B cell (primary cell): ENCODE data around the gene VPS13A. TPM values are rescaled to one million over a fixed set of nuclear protein-coding genes. Genes with fewer than 3 reads are reported as not detected.

ENCODE experiments used
- ATAC-seq: fragments of 200-7000 bp; cut with Tn5 transposase; one replicate; pipeline ENCODE4 v1.10.0; 2021; ENCODE audit warnings: low read depth, mild to moderate bottlenecking, moderate number of reproducible peaks, moderate library complexity
- CTCF ChIA-PET: fragments of 350-600 bp; sonication (Branson Sonifier 250); formaldehyde crosslinking; loops from one replicate; lab custom pipeline; 2021; ENCODE audit warnings: antibody characterized with exemption, inconsistent platforms; lab: Charles Lee
- POLR2A ChIA-PET: fragments of 350-600 bp; sonication (Branson Sonifier 250); formaldehyde crosslinking; loops from one replicate; lab custom pipeline; 2021; ENCODE audit warnings: antibody characterized with exemption; lab: Charles Lee
- DNase-seq: peaks from one replicate; pipeline ENCODE4 v3.0.0; 2013
- H2AFZ ChIP-seq: 2 replicates; pipeline ENCODE4 v1.6.1; 2012; ENCODE audit warnings: mild to moderate bottlenecking, low read depth, low read length; ENCODE audit not compliant: insufficient read depth, poor library complexity, severe bottlenecking
- H3K27ac ChIP-seq, 2 donors: 1 replicate in 1 of 2; 2 replicates in 1 of 2; pipeline ENCODE4 v1.5.1; 2012 to 2013; ENCODE audit warnings: low read length in 2 of 2, mild to moderate bottlenecking in 2 of 2, moderate library complexity in 1 of 2
- H3K27me3 ChIP-seq, 4 experiments: fragments of 200-600 bp in 1 of 4; sonication (generic) in 1 of 4; replicated peaks in 1 of 4; 1 replicate in 2 of 4; 2 replicates in 2 of 4; pipeline versions ENCODE4 v1.6.1 to v1.7.0; 2013 to 2016; ENCODE audit warnings: low read length in 3 of 4, mild to moderate bottlenecking in 2 of 4, mixed read lengths in 1 of 4, moderate library complexity in 1 of 4; ENCODE audit not compliant: insufficient read depth in 4 of 4, control insufficient read depth in 3 of 4; ENCODE audit errors: control extremely low read depth in 1 of 4
- H3K36me3 ChIP-seq, 2 experiments: replicated peaks in 1 of 2; 1 replicate in 1 of 2; 2 replicates in 1 of 2; pipeline versions ENCODE4 v1.6.1 to v1.7.1; 2013; ENCODE audit warnings: low read length in 1 of 2; ENCODE audit not compliant: insufficient read depth in 2 of 2, control insufficient read depth in 1 of 2; ENCODE audit errors: control extremely low read depth in 1 of 2, extremely low read depth in 1 of 2
- H3K4me1 ChIP-seq, 2 donors: fragments of 200-600 bp in 1 of 2; sonication (generic) in 1 of 2; 1 replicate in 1 of 2; 2 replicates in 1 of 2; pipeline versions ENCODE4 v1.5.1 to v1.6.1; 2013 to 2017; ENCODE audit warnings: low read length in 2 of 2; ENCODE audit not compliant: control insufficient read depth in 2 of 2, insufficient read depth in 2 of 2
- H3K4me2 ChIP-seq: replicated peaks from 2 replicates; pipeline ENCODE3; 2012; ENCODE audit warnings: mild to moderate bottlenecking, low read depth, low read length; ENCODE audit not compliant: poor library complexity, severe bottlenecking
- H3K4me3 ChIP-seq, 5 experiments: fragments of 200-600 bp in 1 of 5; sonication (generic) in 1 of 5; 1 replicate in 3 of 5; 2 replicates in 2 of 5; pipeline versions ENCODE4 v1.5.1 to v1.7.0; 2011 to 2016; ENCODE audit warnings: low read length in 4 of 5, mild to moderate bottlenecking in 4 of 5, low read depth in 2 of 5, control low read depth in 1 of 5, moderate library complexity in 1 of 5; ENCODE audit not compliant: insufficient read depth in 1 of 5; ENCODE audit errors: control extremely low read depth in 1 of 5, extremely low read depth in 1 of 5
- H3K79me2 ChIP-seq: fragments of 200-600 bp; sonication (generic); one replicate; pipeline ENCODE4 v1.6.0; 2016; ENCODE audit warnings: low read length; ENCODE audit not compliant: control insufficient read depth, insufficient read depth
- H3K9ac ChIP-seq: fragments of 200-600 bp; sonication (generic); 2 replicates; pipeline ENCODE4 v1.6.1; 2017; ENCODE audit warnings: mild to moderate bottlenecking, low read length, moderate library complexity
- H3K9me3 ChIP-seq, 3 donors: one replicate each; pipeline versions ENCODE4 v1.6.1 to v1.7.1; 2013; ENCODE audit warnings: low read length in 2 of 3; ENCODE audit not compliant: control insufficient read depth in 2 of 3, insufficient read depth in 1 of 3; ENCODE audit errors: control extremely low read depth in 1 of 3
- H4K20me1 ChIP-seq: 2 replicates; pipeline ENCODE4 v1.6.0; 2012; ENCODE audit warnings: mild to moderate bottlenecking, low read length; ENCODE audit not compliant: insufficient read depth, control insufficient read depth, poor library complexity, severe bottlenecking
- H3K27ac Mint-ChIP-seq: one replicate; pipeline ENCODE4 v1.8.0; 2021; ENCODE audit warnings: mixed read lengths
- H3K27me3 Mint-ChIP-seq: one replicate; pipeline ENCODE4 v1.8.0; 2021; ENCODE audit warnings: mixed read lengths
- H3K4me1 Mint-ChIP-seq: one replicate; pipeline ENCODE4 v1.8.0; 2021; ENCODE audit warnings: mixed read lengths
- H3K4me3 Mint-ChIP-seq: one replicate; pipeline ENCODE4 v1.8.0; 2021; ENCODE audit warnings: mixed read lengths
- H3K9me3 Mint-ChIP-seq: one replicate; pipeline ENCODE4 v1.8.0; 2022; ENCODE audit warnings: mixed read lengths; ENCODE audit not compliant: insufficient read depth
- EZH2 ChIP-seq: IDR thresholded peaks from 2 replicates; pipeline ENCODE4 v1.6.1; 2012; ENCODE audit warnings: borderline replicate concordance, low read depth, mild to moderate bottlenecking, moderate library complexity, low read length; ENCODE audit not compliant: insufficient read depth, poor library complexity, severe bottlenecking
- WGBS: methylation state at CpG from one replicate; pipeline ENCODE4 v1.1.5; 2013; ENCODE audit warnings: missing lambda C conversion rate; ENCODE audit not compliant: insufficient coverage; 5-methylcytosine and 5-hydroxymethylcytosine counted together
- intact Hi-C: fragments of 100-400 bp; cut with micrococcal nuclease; formaldehyde crosslinking; loops from one replicate; pipeline ENCODE4 v1.10.0; 2022
- polyA plus RNA-seq: library from polyadenylated mRNA; depleted of rRNA; stranded (reverse); fragments of >200 nt; gene quantifications from 2 replicates; pipeline ENCODE4 v1.2.3, GENCODE V29; 2012
- total RNA-seq, 2 donors: library from RNA; stranded (reverse); fragments of 120-200 nt in 1 of 2; gene quantifications; 1 replicate in 1 of 2; 2 replicates in 1 of 2; pipeline versions ENCODE4 v1.2.3 to v1.2.4, GENCODE V29; 2013 to 2022
- TF ChIP-seq, protein P1 (sequence below): fragments of 200-600 bp; IDR thresholded peaks from one replicate; pipeline ENCODE4 v1.8.0; 2022; ENCODE audit warnings: antibody characterized with exemption, mild to moderate bottlenecking

VPS13A gene
- total and polyA plus RNA-seq, 2 donors (not counting 1 experiment from before 2014, with no cell fraction given): 6.5 to 57.8 TPM

- Histone ChIP-seq H3K36me3 (peaks cover under 1 to 4% of the 10 kb centered on the region in 2 experiments), H3K79me2 (no peaks in the 10 kb centered on the region), H3K9me3 (no peaks in the 10 kb centered on the region), H3K4me1 (no peaks in the 10 kb centered on the region), H4K20me1 (no peaks in the 10 kb centered on the region), H3K9ac (no peak overlapping the region), H3K4me2 (no peak overlapping the region), H2AFZ (no peak overlapping the region), H3K27ac (no peak overlapping the region), H3K27me3 (no peaks in the 10 kb centered on the region), H3K4me3 (no peak overlapping the region)
- no CpG with 5 or more reads among the region's 5 CpGs for WGBS
- Mint-ChIP-seq H3K9me3 (no peaks in the 10 kb centered on the region), H3K4me3 (no peak overlapping the region), H3K27ac (no peak overlapping the region), H3K27me3 (no peaks in the 10 kb centered on the region), H3K4me1 (no peaks in the 10 kb centered on the region)
- no peak for TF ChIP-seq EZH2
- TF ChIP-seq, protein P1, sequence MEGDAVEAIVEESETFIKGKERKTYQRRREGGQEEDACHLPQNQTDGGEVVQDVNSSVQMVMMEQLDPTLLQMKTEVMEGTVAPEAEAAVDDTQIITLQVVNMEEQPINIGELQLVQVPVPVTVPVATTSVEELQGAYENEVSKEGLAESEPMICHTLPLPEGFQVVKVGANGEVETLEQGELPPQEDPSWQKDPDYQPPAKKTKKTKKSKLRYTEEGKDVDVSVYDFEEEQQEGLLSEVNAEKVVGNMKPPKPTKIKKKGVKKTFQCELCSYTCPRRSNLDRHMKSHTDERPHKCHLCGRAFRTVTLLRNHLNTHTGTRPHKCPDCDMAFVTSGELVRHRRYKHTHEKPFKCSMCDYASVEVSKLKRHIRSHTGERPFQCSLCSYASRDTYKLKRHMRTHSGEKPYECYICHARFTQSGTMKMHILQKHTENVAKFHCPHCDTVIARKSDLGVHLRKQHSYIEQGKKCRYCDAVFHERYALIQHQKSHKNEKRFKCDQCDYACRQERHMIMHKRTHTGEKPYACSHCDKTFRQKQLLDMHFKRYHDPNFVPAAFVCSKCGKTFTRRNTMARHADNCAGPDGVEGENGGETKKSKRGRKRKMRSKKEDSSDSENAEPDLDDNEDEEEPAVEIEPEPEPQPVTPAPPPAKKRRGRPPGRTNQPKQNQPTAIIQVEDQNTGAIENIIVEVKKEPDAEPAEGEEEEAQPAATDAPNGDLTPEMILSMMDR: no peak
- ATAC-seq (no peak), DNase-seq (no peak)
- intact Hi-C loops: loop anchor here (5.0 kb wide), 1 partner anchor 49 kb away; no protein-coding TSS in a partner anchor
- ChIA-PET CTCF (interaction anchor here (0.9 to 1.4 kb wide), 3 partner anchors 12 to 49 kb away, joined by 4 to 14 read pairs (median 5); no protein-coding TSS in a partner anchor), POLR2A (no interaction called here)
Observed at GRCh38 chr9:77215874-77216273, 38.5 kb downstream of the VPS13A start.

- ATAC-seq: no peak
- Mint-ChIP-seq H3K9me3 (no peaks in the 10 kb centered on the region), H3K4me3 (no peak overlapping the region), H3K27ac (no peak overlapping the region), H3K27me3 (no peaks in the 10 kb centered on the region), H3K4me1 (no peaks in the 10 kb centered on the region)
- TF ChIP-seq EZH2: no peak
- TF ChIP-seq, protein P1: no peak
- WGBS: 94% methylated on average over 3 of the region's 3 CpGs
- H3K9ac ChIP-seq: no peak overlapping the region
- H3K27me3 ChIP-seq: no peaks in the 10 kb centered on the region
- no peaks in the 10 kb centered on the region for H4K20me1 ChIP-seq
- DNase-seq: no peak
- POLR2A ChIA-PET: no interaction called here
- H3K79me2 ChIP-seq: no peaks in the 10 kb centered on the region
- no peak overlapping the region for H3K27ac ChIP-seq
- intact Hi-C loops: loop anchor here (5.0 kb wide), 1 partner anchor 51 kb away; no protein-coding TSS in a partner anchor
- no peak overlapping the region for H3K4me3 ChIP-seq
- H3K4me1 ChIP-seq: no peaks in the 10 kb centered on the region
- H3K9me3 ChIP-seq: no peaks in the 10 kb centered on the region
- no peak overlapping the region for H2AFZ ChIP-seq
- CTCF ChIA-PET: no interaction called here
- no peak overlapping the region for H3K4me2 ChIP-seq
- H3K36me3 ChIP-seq: peaks cover 4 to 6% of the 10 kb centered on the region in 2 experiments
Observed at GRCh38 chr9:77218612-77219011, 41.3 kb downstream of the VPS13A start.
